Colonic mucosa (tissue), 4 donors: ENCODE data around the gene CC2D1A. TPM values are rescaled to one million over a fixed set of nuclear protein-coding genes. Genes with fewer than 3 reads are reported as not detected.

ENCODE experiments used
- DNase-seq: peaks from one replicate; pipeline ENCODE4 v3.0.0-alpha.2; 2020
- H3K27ac ChIP-seq: fragments of 200-600 bp; one replicate; pipeline ENCODE4 v1.8.0; 2021
- H3K27me3 ChIP-seq: fragments of 200-600 bp; one replicate; pipeline ENCODE4 v1.8.0; 2021
- H3K36me3 ChIP-seq: fragments of 200-600 bp; one replicate; pipeline ENCODE4 v1.8.0; 2021
- H3K4me1 ChIP-seq: fragments of 200-600 bp; one replicate; pipeline ENCODE4 v1.8.0; 2021; ENCODE audit warnings: mild to moderate bottlenecking
- H3K4me3 ChIP-seq: fragments of 200-600 bp; one replicate; pipeline ENCODE4 v1.8.0; 2021
- H3K9ac ChIP-seq, 2 donors: one replicate each; pipeline ENCODE4 v1.7.0; 2013; ENCODE audit warnings: control low read depth in 2 of 2, low read depth in 2 of 2, low read length in 2 of 2
- H3K9me3 ChIP-seq: fragments of 200-600 bp; one replicate; pipeline ENCODE4 v1.8.0; 2021
- CTCF ChIP-seq: fragments of 200-600 bp; IDR thresholded peaks from one replicate; pipeline ENCODE4 v1.8.0; 2022; ENCODE audit warnings: antibody characterized with exemption, mild to moderate bottlenecking
- intact Hi-C: fragments of 100-400 bp; cut with DNase I; formaldehyde crosslinking; loops from one replicate; pipeline ENCODE4 v1.14.1; 2022
- total RNA-seq, 2 donors: library from RNA; stranded (reverse); fragmentation: NEBNext Ultra II Directional in 1 of 2; extraction: Animal tissue kit (Norgen Biotek cat#: 25700) in 1 of 2; gene quantifications; one replicate each; pipeline ENCODE4 v1.2.1, GENCODE V29; 2021
- donor health status: healthy.
- donor health status: DM: no; HTN: no; CAD: no.
- donor health status: DM: no; HTN: no; CAD: no.

CC2D1A gene
- total RNA-seq, 2 donors from 2014 or later, result 81.0 to 123 TPM

- Histone ChIP-seq H3K27me3 (no peaks in the 10 kb centered on the region), H3K27ac (no peak overlapping the region), H3K36me3 (no peaks in the 10 kb centered on the region), H3K4me3 (no peak overlapping the region), H3K9ac (no peak overlapping the region), H3K9me3 (no peaks in the 10 kb centered on the region), H3K4me1 (no peaks in the 10 kb centered on the region)
- intact Hi-C loops, result no loop called here
- DNase-seq, result no peak
- no peak for TF ChIP-seq CTCF
Measured at GRCh38 chr19:13942023-13942684, 36.2 kb downstream of the CC2D1A start.

DNA sequence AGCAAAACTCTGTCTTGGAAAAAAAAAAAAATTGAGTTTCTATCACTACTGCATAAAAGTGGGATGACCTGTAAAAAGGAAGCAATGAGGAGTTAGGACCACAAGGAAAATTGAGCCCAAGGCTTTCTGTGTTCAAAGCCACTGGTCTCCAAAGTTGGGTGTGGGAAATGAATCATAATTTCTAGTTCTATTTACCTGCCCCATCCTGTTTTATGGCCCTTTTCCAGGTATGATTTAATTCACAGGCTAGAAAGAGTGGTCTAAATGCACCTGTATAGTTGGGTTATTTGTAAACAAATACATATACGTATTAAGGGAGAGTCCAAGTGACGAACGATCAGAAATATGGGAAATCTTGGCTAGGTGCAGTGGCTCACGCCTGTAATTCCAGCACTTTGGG is 40.4 kb downstream of the CC2D1A start:
- intact Hi-C loops, result no loop called here
- no peaks in the 10 kb centered on the region for H3K4me1 ChIP-seq
- DNase-seq, result no peak
- no peaks in the 10 kb centered on the region for H3K27me3 ChIP-seq
- H3K27ac ChIP-seq, result no peak overlapping the region
- no peaks in the 10 kb centered on the region for H3K36me3 ChIP-seq
- no peak overlapping the region for H3K9ac ChIP-seq
- TF ChIP-seq CTCF, result no peak
- no peaks in the 10 kb centered on the region for H3K9me3 ChIP-seq
- H3K4me3 ChIP-seq, result no peak overlapping the region

DNA sequence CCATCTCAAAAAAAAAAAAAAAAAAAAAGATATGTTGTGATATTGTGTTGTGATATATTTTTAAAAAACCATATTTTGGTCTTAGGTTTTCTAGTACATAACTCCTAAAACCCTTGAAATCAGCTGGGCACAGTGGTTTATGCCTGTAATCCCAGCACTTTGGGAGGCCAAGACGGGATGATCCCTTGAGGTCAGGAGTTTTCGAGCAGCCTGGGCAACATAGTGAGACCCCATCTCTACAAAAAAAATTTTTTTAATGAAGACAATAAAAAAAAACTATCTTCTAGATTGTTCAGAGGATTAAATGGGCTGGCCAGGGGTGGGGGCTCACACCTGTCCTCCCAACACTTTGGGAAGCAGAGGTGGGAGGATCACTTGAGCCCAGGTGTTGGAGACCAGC is 45.0 kb downstream of the CC2D1A start:
- TF ChIP-seq CTCF, result no peak
- Histone ChIP-seq H3K4me3 (no peak overlapping the region), H3K27ac (no peak overlapping the region), H3K9ac (no peak overlapping the region), H3K27me3 (no peaks in the 10 kb centered on the region), H3K4me1 (peaks cover 9% of the 10 kb centered on the region), H3K36me3 (peaks cover 9% of the 10 kb centered on the region), H3K9me3 (no peaks in the 10 kb centered on the region)
- intact Hi-C loops, result no loop called here
- no peak for DNase-seq

- Histone ChIP-seq H3K36me3 (peaks cover 17% of the 10 kb centered on the region), H3K4me1 (peaks cover 9% of the 10 kb centered on the region), H3K4me3 (peak overlapping the region; percentile 22), H3K27me3 (no peaks in the 10 kb centered on the region), H3K9me3 (no peaks in the 10 kb centered on the region), H3K9ac (no peak overlapping the region), H3K27ac (no peak overlapping the region)
- DNase-seq, result no peak
- TF ChIP-seq CTCF, result no peak
- intact Hi-C loops, result no loop called here
Measured at GRCh38 chr19:13951799-13952153, 45.8 kb downstream of the CC2D1A start.

- Histone ChIP-seq H3K9ac (peak within 1 kb of the TSS; percentile 93 to 95), H3K4me3 (peak within 1 kb of the TSS; percentile 76), H3K36me3 (peaks cover 19% of the 10 kb centered on the region), H3K27ac (peak within 1 kb of the TSS; percentile 59), H3K9me3 (no peaks in the 10 kb centered on the region), H3K27me3 (no peaks in the 10 kb centered on the region), H3K4me1 (peaks cover 9% of the 10 kb centered on the region)
- intact Hi-C loops, result no loop called here
- no peak for TF ChIP-seq CTCF
- DNase-seq, result peak; percentile 99
Measured at GRCh38 chr19:13952154-13952930, 46.3 kb downstream of the CC2D1A start, which contains the start of gene DCAF15. TSS of gene DCAF15 (plus strand) at chr19:13952509. CDS start at chr19:13952513, 4 bp downstream.
